Measurements from ENCODE around the gene TRAF3IP3. TPM values are rescaled to one million over a fixed set of nuclear protein-coding genes. Genes with fewer than 3 reads are reported as not detected.

Gene TRAF3IP3
- total and polyA plus RNA-seq, 3 experiments from 2014 or later = 193 to 414 (median 209) TPM

GRCh38 chr1:209783386-209783785 is 27.5 kb downstream of the TRAF3IP3 start:
- H3K4me3 ChIP-seq (ENCODE audit: low read length) = peak overlapping the region; percentile 89
- no peaks in the 10 kb centered on the region for H3K9me3 Mint-ChIP-seq
- ChIA-PET POLR2A (interaction anchor here (2.0 to 3.0 kb wide), 3 partner anchors 11 to 27 kb away, joined by 7 to 28 read pairs (median 20); partner anchors contain the start of gene TRAF3IP3), CTCF (interaction anchor here (0.6 to 3.2 kb wide), 3 partner anchors 11 to 35 kb away, joined by 3 to 21 read pairs (median 6); no protein-coding TSS in a partner anchor)
- peak overlapping the region; percentile 34 to 99 (median 93) for H3K4me3 Mint-ChIP-seq
- H3K36me3 ChIP-seq (ENCODE audit: insufficient read depth, low read length) = peaks cover 19% of the 10 kb centered on the region
- peaks cover 0 to 56% (median 8%) of the 10 kb centered on the region in 3 donors for H3K36me3 Mint-ChIP-seq
- DNase-seq = no peak
- H3K9me3 ChIP-seq (ENCODE audit: low read length) = no peaks in the 10 kb centered on the region
- no peak overlapping the region for H3K27ac ChIP-seq (ENCODE audit: low read depth, low read length)
- peaks cover 0 to 3% of the 10 kb centered on the region in 2 donors for H3K27me3 Mint-ChIP-seq
- no peaks in the 10 kb centered on the region for H3K27me3 ChIP-seq (ENCODE audit: insufficient read depth, low read length, poor library complexity, severe bottlenecking)
- H3K27ac Mint-ChIP-seq = peak overlapping the region; percentile 76 to 99 (median 98)
- peaks cover 19 to 54% (median 47%) of the 10 kb centered on the region in 3 donors for H3K4me1 Mint-ChIP-seq
- peaks cover 20% of the 10 kb centered on the region for H3K4me1 ChIP-seq (ENCODE audit: insufficient read depth, low read length)

GRCh38 chr1:209784265-209785169 is 28.7 kb downstream of the TRAF3IP3 start, which contains the start of gene C1orf74:
C1orf74 (minus strand) TSS chr1:209784559; CDS start chr1:209783634, 925 bp downstream.
- Mint-ChIP-seq H3K4me1 (peaks cover 17 to 45% (median 41%) of the 10 kb centered on the region in 3 donors), H3K36me3 (peaks cover 0 to 47% (median 2%) of the 10 kb centered on the region in 3 donors), H3K27me3 (peaks cover 0 to 5% of the 10 kb centered on the region in 2 donors), H3K4me3 (peak within 1 kb of the TSS; percentile 85 to 99 (median 93)), H3K27ac (peak within 1 kb of the TSS; percentile 90 to 99 (median 98)), H3K9me3 (no peaks in the 10 kb centered on the region)
- Histone ChIP-seq H3K9me3 (ENCODE audit: low read length) (no peaks in the 10 kb centered on the region), H3K4me3 (ENCODE audit: low read length) (peak within 1 kb of the TSS; percentile 89), H3K36me3 (ENCODE audit: insufficient read depth, low read length) (peaks cover 8% of the 10 kb centered on the region), H3K4me1 (ENCODE audit: insufficient read depth, low read length) (peaks cover 20% of the 10 kb centered on the region), H3K27me3 (ENCODE audit: insufficient read depth, low read length, poor library complexity, severe bottlenecking) (no peaks in the 10 kb centered on the region), H3K27ac (ENCODE audit: low read depth, low read length) (peak within 1 kb of the TSS; percentile 90)
- ChIA-PET CTCF (interaction anchor here (0.6 to 3.2 kb wide), 9 partner anchors 10 to 43 kb away, joined by 3 to 21 read pairs (median 4); partner anchors contain the start of genes IRF6 and UTP25), POLR2A (interaction anchor here (1.0 to 3.0 kb wide), 5 partner anchors 12 to 28 kb away, joined by 3 to 28 read pairs (median 7); partner anchors contain the start of genes IRF6 and TRAF3IP3)
- DNase-seq = peak; percentile 98 to 100 (median 99)

DNA sequence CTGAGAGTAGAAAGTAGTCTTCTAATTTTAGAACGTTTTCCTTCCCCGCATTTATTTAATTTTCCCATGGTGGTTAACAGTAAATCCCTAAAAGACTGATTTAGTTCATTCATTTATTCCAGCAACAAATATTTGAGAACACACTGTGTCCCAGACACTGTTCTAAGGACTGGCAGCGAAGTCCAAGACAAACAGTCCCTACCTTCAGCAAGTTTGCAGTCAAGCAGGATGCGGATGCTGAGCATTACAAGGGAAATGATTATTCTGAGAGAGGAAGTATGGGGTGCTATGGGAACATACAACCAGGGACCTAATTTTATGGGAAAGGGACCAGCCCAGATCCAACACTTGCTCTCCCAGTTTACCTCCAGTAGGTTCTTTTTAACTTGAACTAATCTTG is 29.7 kb downstream of the TRAF3IP3 start:
- no peak overlapping the region for H3K27ac ChIP-seq (ENCODE audit: low read depth, low read length)
- peaks cover 0 to 5% of the 10 kb centered on the region in 2 donors for H3K27me3 Mint-ChIP-seq

DNA sequence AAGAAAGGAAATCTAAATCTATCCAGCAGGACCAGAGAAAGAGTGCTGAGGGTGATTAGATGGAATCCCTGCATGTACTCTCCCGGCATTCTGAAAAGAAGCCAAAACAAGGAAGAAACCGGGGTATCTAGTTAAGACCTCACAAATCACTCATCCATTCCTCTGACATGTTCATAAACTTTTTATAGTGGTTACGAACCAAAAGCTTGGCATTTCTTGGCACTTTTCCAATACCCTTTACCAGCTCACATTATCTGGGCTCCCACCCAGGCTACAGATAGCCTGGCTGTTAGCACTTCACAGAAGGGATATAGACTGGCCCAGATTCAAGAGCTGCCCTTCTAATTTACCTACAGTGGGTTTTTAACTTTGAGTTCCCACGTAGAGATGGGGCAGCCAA is 30.3 kb downstream of the TRAF3IP3 start:
- DNase-seq = no peak
- no peaks in the 10 kb centered on the region for H3K9me3 Mint-ChIP-seq
- Histone ChIP-seq H3K27ac (ENCODE audit: low read depth, low read length) (no peak overlapping the region), H3K4me3 (ENCODE audit: low read length) (no peak overlapping the region), H3K36me3 (ENCODE audit: insufficient read depth, low read length) (no peaks in the 10 kb centered on the region), H3K4me1 (ENCODE audit: insufficient read depth, low read length) (peaks cover 20% of the 10 kb centered on the region), H3K9me3 (ENCODE audit: low read length) (no peaks in the 10 kb centered on the region), H3K27me3 (ENCODE audit: insufficient read depth, low read length, poor library complexity, severe bottlenecking) (no peaks in the 10 kb centered on the region)
- H3K27ac Mint-ChIP-seq = peak overlapping the region in 2 of 8 donors; percentile 86 to 99
- peak overlapping the region in 1 of 7 donors; percentile 15 for H3K4me3 Mint-ChIP-seq
- peaks cover 17 to 41% (median 31%) of the 10 kb centered on the region in 3 donors for H3K4me1 Mint-ChIP-seq
- ChIA-PET POLR2A (interaction anchor here (2.4 kb wide), 1 partner anchor 20 kb away, joined by 7 read pairs; the partner anchor contains the start of gene IRF6), CTCF (interaction anchor here (0.8 to 1.3 kb wide), 4 partner anchors 25 to 38 kb away, joined by 3 read pairs; no protein-coding TSS in a partner anchor)
- H3K36me3 Mint-ChIP-seq = peaks cover 0 to 44% (median 2%) of the 10 kb centered on the region in 3 donors
- peaks cover 2 to 5% of the 10 kb centered on the region in 2 donors for H3K27me3 Mint-ChIP-seq

More for the DNA sequence above, 29.7 kb downstream of the TRAF3IP3 start:
- POLR2A ChIA-PET = interaction anchor here (2.4 kb wide), 1 partner anchor 20 kb away, joined by 7 read pairs; the partner anchor contains the start of gene IRF6
- DNase-seq = no peak
- peaks cover 0 to 44% (median 2%) of the 10 kb centered on the region in 3 donors for H3K36me3 Mint-ChIP-seq
- H3K36me3 ChIP-seq (ENCODE audit: insufficient read depth, low read length) = no peaks in the 10 kb centered on the region
- H3K4me3 Mint-ChIP-seq = no peak overlapping the region
- H3K4me1 ChIP-seq (ENCODE audit: insufficient read depth, low read length) = peaks cover 20% of the 10 kb centered on the region
- no peaks in the 10 kb centered on the region for H3K9me3 Mint-ChIP-seq
- H3K27me3 ChIP-seq (ENCODE audit: insufficient read depth, low read length, poor library complexity, severe bottlenecking) = no peaks in the 10 kb centered on the region
- H3K9me3 ChIP-seq (ENCODE audit: low read length) = no peaks in the 10 kb centered on the region
- no peak overlapping the region for H3K4me3 ChIP-seq (ENCODE audit: low read length)
- CTCF ChIA-PET = interaction anchor here (1.0 to 3.2 kb wide), 7 partner anchors 11 to 39 kb away, joined by 3 to 21 read pairs (median 4); no protein-coding TSS in a partner anchor
- peaks cover 17 to 41% (median 31%) of the 10 kb centered on the region in 3 donors for H3K4me1 Mint-ChIP-seq
- peak overlapping the region; percentile 90 to 99 (median 98) for H3K27ac Mint-ChIP-seq

DNA sequence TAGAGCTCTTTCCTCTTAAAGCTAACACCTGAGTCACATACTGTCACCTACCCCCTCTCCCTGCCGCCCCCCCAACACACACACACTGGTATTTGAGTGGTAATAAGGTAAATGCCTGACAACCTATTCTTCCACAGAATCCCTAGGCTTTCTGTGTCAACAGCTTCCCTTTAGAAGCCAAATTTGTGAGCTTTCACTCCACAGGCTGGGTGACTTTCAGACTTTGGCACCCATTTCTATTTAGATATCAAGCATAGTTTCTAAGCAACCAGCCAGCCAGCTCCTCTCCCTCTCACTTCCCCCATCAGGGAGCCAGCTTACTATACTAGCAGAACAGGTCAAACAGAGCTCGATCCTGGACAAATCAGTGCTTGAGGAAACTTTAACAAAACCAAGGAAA is 31.7 kb downstream of the TRAF3IP3 start:
- peaks cover 3 to 8% of the 10 kb centered on the region in 2 donors for H3K27me3 Mint-ChIP-seq
- peaks cover 0 to 34% (median 3%) of the 10 kb centered on the region in 3 donors for H3K36me3 Mint-ChIP-seq
- Histone ChIP-seq H3K27me3 (ENCODE audit: insufficient read depth, low read length, poor library complexity, severe bottlenecking) (no peaks in the 10 kb centered on the region), H3K4me1 (ENCODE audit: insufficient read depth, low read length) (peaks cover 20% of the 10 kb centered on the region), H3K27ac (ENCODE audit: low read depth, low read length) (no peak overlapping the region), H3K36me3 (ENCODE audit: insufficient read depth, low read length) (no peaks in the 10 kb centered on the region), H3K9me3 (ENCODE audit: low read length) (no peaks in the 10 kb centered on the region), H3K4me3 (ENCODE audit: low read length) (no peak overlapping the region)
- ChIA-PET POLR2A (no interaction called here), CTCF (interaction anchor here (1.2 to 1.3 kb wide), 2 partner anchors 19 to 40 kb away, joined by 3 to 4 read pairs; partner anchors contain the start of gene UTP25)
- H3K9me3 Mint-ChIP-seq = no peaks in the 10 kb centered on the region
- DNase-seq = no peak
- peaks cover 17 to 31% (median 30%) of the 10 kb centered on the region in 3 donors for H3K4me1 Mint-ChIP-seq
- H3K4me3 Mint-ChIP-seq = peak overlapping the region in 1 of 7 donors; percentile 17
- peak overlapping the region in 1 of 8 donors; percentile 31 for H3K27ac Mint-ChIP-seq

GRCh38 chr1:209789245-209789644 is 33.4 kb downstream of the TRAF3IP3 start:
- Histone ChIP-seq H3K9me3 (ENCODE audit: low read length) (no peaks in the 10 kb centered on the region), H3K27ac (ENCODE audit: low read depth, low read length) (no peak overlapping the region), H3K36me3 (ENCODE audit: insufficient read depth, low read length) (no peaks in the 10 kb centered on the region), H3K4me1 (ENCODE audit: insufficient read depth, low read length) (peaks cover 9% of the 10 kb centered on the region), H3K27me3 (ENCODE audit: insufficient read depth, low read length, poor library complexity, severe bottlenecking) (no peaks in the 10 kb centered on the region), H3K4me3 (ENCODE audit: low read length) (no peak overlapping the region)
- ChIA-PET CTCF (no interaction called here), POLR2A (no interaction called here)
- peaks cover 0 to 2% (median 0%) of the 10 kb centered on the region in 5 donors for H3K9me3 Mint-ChIP-seq
- peaks cover 4 to 30% (median 5%) of the 10 kb centered on the region in 3 donors for H3K36me3 Mint-ChIP-seq
- H3K27me3 Mint-ChIP-seq = peaks cover 8 to 18% of the 10 kb centered on the region in 2 donors
- H3K4me3 Mint-ChIP-seq = no peak overlapping the region
- DNase-seq = no peak
- peak overlapping the region in 1 of 8 donors; percentile 39 for H3K27ac Mint-ChIP-seq
- H3K4me1 Mint-ChIP-seq = peaks cover 6 to 15% (median 14%) of the 10 kb centered on the region in 3 donors

GRCh38 chr1:209790286-209791193 is 34.7 kb downstream of the TRAF3IP3 start:
- POLR2A ChIA-PET = no interaction called here
- Mint-ChIP-seq H3K27ac (no peak overlapping the region), H3K4me1 (peaks cover 0 to 2% (median 1%) of the 10 kb centered on the region in 3 donors), H3K9me3 (peaks cover 0 to 2% (median 0%) of the 10 kb centered on the region in 5 donors), H3K27me3 (peaks cover 15 to 26% of the 10 kb centered on the region in 2 donors), H3K36me3 (peaks cover 9 to 32% (median 14%) of the 10 kb centered on the region in 3 donors), H3K4me3 (no peak overlapping the region)
- DNase-seq = no peak
- Histone ChIP-seq H3K27me3 (ENCODE audit: insufficient read depth, low read length, poor library complexity, severe bottlenecking) (no peaks in the 10 kb centered on the region), H3K36me3 (ENCODE audit: insufficient read depth, low read length) (no peaks in the 10 kb centered on the region), H3K4me1 (ENCODE audit: insufficient read depth, low read length) (no peaks in the 10 kb centered on the region), H3K4me3 (ENCODE audit: low read length) (no peak overlapping the region), H3K9me3 (ENCODE audit: low read length) (no peaks in the 10 kb centered on the region), H3K27ac (ENCODE audit: low read depth, low read length) (no peak overlapping the region)
- CTCF ChIA-PET = interaction anchor here (1.5 to 3.0 kb wide), 3 partner anchors 21 to 43 kb away, joined by 3 to 9 read pairs (median 3); no protein-coding TSS in a partner anchor

All from CD8-positive, alpha-beta memory T cell (primary cell).